Epithelial cell of prostate (primary cell): ENCODE results near the gene CYP26C1.

ENCODE experiments used
- DNase-seq: peaks from one replicate; pipeline ENCODE4 v3.0.0-alpha.2; 2011; ENCODE audit warnings: low read depth, low spot score
- H3K27ac ChIP-seq: fragments of 450-650 bp; 2 replicates; pipeline ENCODE4 v1.5.1; 2017; ENCODE audit warnings: mild to moderate bottlenecking

The CYP26C1 gene

GRCh38 chr10:93063977-93064660, 3.5 kb downstream of the CYP26C1 start:
- no peak overlapping the region for H3K27ac ChIP-seq
- no peak for DNase-seq

- H3K27ac ChIP-seq = no peak overlapping the region
These were observed 4.5 kb downstream of the CYP26C1 start for GRCh38 chr10:93064874-93065660.

GRCh38 chr10:93065675-93066543, 5.3 kb downstream of the CYP26C1 start:
- no peak overlapping the region for H3K27ac ChIP-seq
- no peak for DNase-seq

More at GRCh38 chr10:93064874-93065660, 4.5 kb downstream of the CYP26C1 start:
- DNase-seq = no peak

GRCh38 chr10:93066544-93066913, 5.9 kb downstream of the CYP26C1 start:
- DNase-seq = no peak
- no peak overlapping the region for H3K27ac ChIP-seq

- no peak overlapping the region for H3K27ac ChIP-seq
- no peak for DNase-seq
These were observed 7.1 kb downstream of the CYP26C1 start for GRCh38 chr10:93067443-93068365.

- DNase-seq = no peak
- no peak overlapping the region for H3K27ac ChIP-seq
These were observed 8.0 kb downstream of the CYP26C1 start for GRCh38 chr10:93068411-93069244.

GRCh38 chr10:93069245-93069561, 8.6 kb downstream of the CYP26C1 start:
- no peak for DNase-seq
- H3K27ac ChIP-seq = no peak overlapping the region

- no peak overlapping the region for H3K27ac ChIP-seq
- no peak for DNase-seq
These were observed 10.0 kb downstream of the CYP26C1 start for GRCh38 chr10:93070378-93071176.

GRCh38 chr10:93071177-93071472, 10.5 kb downstream of the CYP26C1 start:
- DNase-seq = no peak
- H3K27ac ChIP-seq = no peak overlapping the region

- DNase-seq = no peak
- H3K27ac ChIP-seq = no peak overlapping the region
These were observed 11.2 kb downstream of the CYP26C1 start for GRCh38 chr10:93071674-93072224.

- no peak overlapping the region for H3K27ac ChIP-seq
- DNase-seq = no peak
These were observed 11.7 kb downstream of the CYP26C1 start for GRCh38 chr10:93072225-93072712.

GRCh38 chr10:93072713-93073538, 12.3 kb downstream of the CYP26C1 start:
- H3K27ac ChIP-seq = no peak overlapping the region

GRCh38 chr10:93073539-93074146, 13.0 kb downstream of the CYP26C1 start, which contains the start of gene CYP26A1:
TSS of gene CYP26A1 (plus strand) at chr10:93073893. CDS start at chr10:93073935, 42 bp downstream.
- DNase-seq = no peak
- no peak within 1 kb of the TSS for H3K27ac ChIP-seq

More at GRCh38 chr10:93072713-93073538, 12.3 kb downstream of the CYP26C1 start:
- DNase-seq = no peak

- no peak for DNase-seq
These were observed 13.6 kb downstream of the CYP26C1 start for GRCh38 chr10:93074147-93074596.

GRCh38 chr10:93074597-93075368, 14.2 kb downstream of the CYP26C1 start:
- no peak overlapping the region for H3K27ac ChIP-seq
- no peak for DNase-seq

More at GRCh38 chr10:93074147-93074596, 13.6 kb downstream of the CYP26C1 start:
- H3K27ac ChIP-seq = no peak overlapping the region
